GM12892 (cell line): ENCODE data around the gene ANGPTL8.

Experiments
- POLR2A ChIP-seq: IDR thresholded peaks from 2 replicates; pipeline ENCODE4 v1.6.1; 2011; ENCODE audit warnings: low read depth, low read length, control low read depth
- POLR2AphosphoS5 ChIP-seq: IDR thresholded peaks from 2 replicates; pipeline ENCODE4 v1.6.1; 2011; ENCODE audit warnings: low read depth, low read length, control low read depth
- TAF1 ChIP-seq: IDR thresholded peaks from 2 replicates; pipeline ENCODE4 v1.6.1; 2011; ENCODE audit warnings: low read depth, mild to moderate bottlenecking, control low read depth, low read length, borderline replicate concordance

GRCh38 chr19:11238041-11238440, 1.4 kb upstream of the ANGPTL8 start:
- TF ChIP-seq POLR2A (no peak), POLR2AphosphoS5 (no peak), TAF1 (no peak)
